HG02678 (cell line): ENCODE data around the gene MGAT2.
"Not testable (repeated sequence)": the region's sequence is repeated elsewhere in the genome, so short reads cannot be mapped to it uniquely, and the experiment has no call there.

Experiments
- ATAC-seq: cut with Tn5 transposase; IDR thresholded peaks from one replicate; pipeline ENCODE4 v1.9.1; 2021; ENCODE audit warnings: mild to moderate bottlenecking, moderate library complexity; ENCODE audit not compliant: unreplicated experiment

MGAT2 gene

GRCh38 chr14:49620182-49621113, at the start of gene MGAT2, which contains the start of gene RPL36AL:
Gene MGAT2 (plus strand): TSS chr14:49620799. CDS start chr14:49621269, 470 bp downstream.
Gene RPL36AL (minus strand): TSS chr14:49620626. CDS start chr14:49619104, 1,522 bp downstream.
- ATAC-seq = peak; percentile 94

GRCh38 chr14:49574038-49574437, 46.6 kb upstream of the MGAT2 start:
- ATAC-seq = no peak

GRCh38 chr14:49578141-49578540, 42.5 kb upstream of the MGAT2 start:
- ATAC-seq = no peak

- no peak for ATAC-seq
These were observed 40.8 kb upstream of the MGAT2 start for GRCh38 chr14:49579841-49580240.

- no peak for ATAC-seq
These were observed 39.1 kb upstream of the MGAT2 start for GRCh38 chr14:49581209-49582112.

GRCh38 chr14:49582113-49582977, 38.3 kb upstream of the MGAT2 start:
- no peak for ATAC-seq

- ATAC-seq = no peak
These were observed 37.0 kb upstream of the MGAT2 start for GRCh38 chr14:49583629-49584028.

GRCh38 chr14:49584058-49584457, 36.5 kb upstream of the MGAT2 start:
- no peak for ATAC-seq

- ATAC-seq = not testable (repeated sequence)
These were observed 35.5 kb upstream of the MGAT2 start for GRCh38 chr14:49584981-49585640.

GRCh38 chr14:49585803-49586672, 34.6 kb upstream of the MGAT2 start, which contains the start of gene RPS29:
Gene RPS29 (minus strand): TSS chr14:49586380. CDS start chr14:49586346, 34 bp downstream.
- ATAC-seq = peak; percentile 87

- ATAC-seq = peak; percentile 33
These were observed 33.7 kb upstream of the MGAT2 start for GRCh38 chr14:49586673-49587460.

- no peak for ATAC-seq
These were observed 31.2 kb upstream of the MGAT2 start for GRCh38 chr14:49589387-49589786.

- no peak for ATAC-seq
These were observed 27.6 kb upstream of the MGAT2 start for GRCh38 chr14:49593016-49593415.

GRCh38 chr14:49594347-49595091, 26.1 kb upstream of the MGAT2 start:
- no peak for ATAC-seq

- peak; percentile 0 for ATAC-seq
These were observed 22.5 kb upstream of the MGAT2 start for GRCh38 chr14:49598189-49598484.

GRCh38 chr14:49598485-49599300, 21.9 kb upstream of the MGAT2 start, which contains the start of gene LRR1:
Gene LRR1 (plus strand): TSS chr14:49598940. CDS start chr14:49599021, 81 bp downstream.
- peak; percentile 58 for ATAC-seq

GRCh38 chr14:49607583-49607982, 13.0 kb upstream of the MGAT2 start:
- no peak for ATAC-seq
